Measurements from ENCODE around the gene IL1RAPL1.

The IL1RAPL1 gene

GRCh38 chrX:29744966-29745365 is 1157.7 kb downstream of the IL1RAPL1 start:
- TF ChIP-seq CTCF (conservative IDR thresholded peaks at IDR 0.05) = no peak
- H3K27ac ChIP-seq = no peak overlapping the region

- no peak for TF ChIP-seq CTCF (conservative IDR thresholded peaks at IDR 0.05)
- H3K27ac ChIP-seq = no peak overlapping the region
These were observed 1159.1 kb downstream of the IL1RAPL1 start for GRCh38 chrX:29746326-29746725.

- peak overlapping the region; percentile 38 for H3K27ac ChIP-seq
- TF ChIP-seq CTCF (conservative IDR thresholded peaks at IDR 0.05) = no peak
These were observed 1174.8 kb downstream of the IL1RAPL1 start for GRCh38 chrX:29762006-29762405.

- no peak for TF ChIP-seq CTCF (conservative IDR thresholded peaks at IDR 0.05)
- H3K27ac ChIP-seq = no peak overlapping the region
These were observed 1188.6 kb downstream of the IL1RAPL1 start for GRCh38 chrX:29775890-29776289.

- H3K27ac ChIP-seq = no peak overlapping the region
- no peak for TF ChIP-seq CTCF (conservative IDR thresholded peaks at IDR 0.05)
These were observed 1200.4 kb downstream of the IL1RAPL1 start for GRCh38 chrX:29787656-29788055.

- no peak overlapping the region for H3K27ac ChIP-seq
- TF ChIP-seq CTCF (conservative IDR thresholded peaks at IDR 0.05) = no peak
These were observed 1201.9 kb downstream of the IL1RAPL1 start for GRCh38 chrX:29788991-29789699.

- no peak for TF ChIP-seq CTCF (conservative IDR thresholded peaks at IDR 0.05)
- no peak overlapping the region for H3K27ac ChIP-seq
These were observed 1205.1 kb downstream of the IL1RAPL1 start for GRCh38 chrX:29792335-29792734.

Data from VCaP (cell line).